Measurements from ENCODE around the gene EFR3B. TPM values are rescaled to one million over a fixed set of nuclear protein-coding genes. Genes with fewer than 3 reads are reported as not detected.

Gene EFR3B
- total RNA-seq, 1 experiment from 2014 or later, result 7.0 TPM

DNA sequence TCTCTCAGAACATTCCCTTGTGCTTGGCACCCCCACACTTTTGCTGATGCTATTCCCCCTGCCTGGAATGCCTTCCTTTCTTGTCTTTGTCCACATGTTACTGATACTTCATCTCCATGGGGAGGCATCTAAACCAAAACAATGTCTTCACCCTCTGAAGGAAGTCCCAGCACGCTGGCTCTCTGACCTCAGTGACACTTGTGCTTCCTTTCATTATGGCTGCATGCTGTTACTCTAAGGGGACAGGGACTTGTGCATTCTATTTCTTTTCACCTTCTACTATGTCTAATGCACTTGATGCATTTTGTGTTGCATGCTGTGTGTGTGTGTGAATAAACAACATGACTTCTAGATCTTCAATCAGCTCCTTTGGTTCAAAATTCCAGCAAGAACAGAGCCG is 24.6 kb downstream of the EFR3B start:
- Mint-ChIP-seq H3K27ac (no peak overlapping the region), H3K9me3 (no peaks in the 10 kb centered on the region; a peak in 1 of 5 replicates), H3K27me3 (ENCODE audit: low read depth) (peaks cover 1% of the 10 kb centered on the region; the same call in 1 of the 2 replicates), H3K4me1 (peaks cover 1 to 19% of the 10 kb centered on the region in 2 experiments), H3K4me3 (no peak overlapping the region), H3K36me3 (ENCODE audit: insufficient read depth in 1 of 3, low read depth in 3 of 3) (peaks cover 0 to 6% (median 0%) of the 10 kb centered on the region in 3 experiments; a peak in 1 of 7 replicates)
- Histone ChIP-seq H2BK12ac (ENCODE audit: insufficient read length, low read depth, low read length) (no peak overlapping the region), H3K23me2 (ENCODE audit: insufficient read length, low read depth, low read length, poor library complexity, severe bottlenecking) (no peaks in the 10 kb centered on the region), H3K79me1 (ENCODE audit: insufficient read depth, low read depth, low read length, poor library complexity, severe bottlenecking) (no peaks in the 10 kb centered on the region), H4K91ac (ENCODE audit: insufficient read length, low read depth, low read length) (no peak overlapping the region), H3K4me2 (ENCODE audit: insufficient read depth, insufficient read length, low read length) (no peak overlapping the region), H3K18ac (ENCODE audit: insufficient read length, low read depth, low read length) (no peak overlapping the region), H3K9me3 (ENCODE audit: control insufficient read depth, low read depth, low read length) (no peaks in the 10 kb centered on the region), H3K56ac (ENCODE audit: insufficient read length, low read depth, low read length) (no peak overlapping the region), H2AFZ (ENCODE audit: low read length) (no peak overlapping the region), H3K23ac (ENCODE audit: insufficient read length, low read depth, low read length) (no peak overlapping the region), H3K4me1 (ENCODE audit: insufficient read depth, low read length) (no peaks in the 10 kb centered on the region), H3K4ac (ENCODE audit: low read depth, low read length) (no peak overlapping the region), H2BK5ac (ENCODE audit: insufficient read length, low read length) (no peak overlapping the region), H4K20me1 (ENCODE audit: control insufficient read depth, insufficient read depth, insufficient read length) (no peaks in the 10 kb centered on the region), H3K79me2 (ENCODE audit: insufficient read depth, low read length) (no peaks in the 10 kb centered on the region), H3K27me3 (ENCODE audit: insufficient read depth, low read length) (no peaks in the 10 kb centered on the region), H2AK5ac (ENCODE audit: insufficient read length, low read length) (no peak overlapping the region), H4K8ac (replicated peaks; ENCODE audit: insufficient read length, low read depth, low read length) (no peak overlapping the region), H4K5ac (ENCODE audit: insufficient read length, low read depth, low read length) (no peak overlapping the region), H3T11ph (ENCODE audit: low read length) (no peak overlapping the region), H2BK15ac (ENCODE audit: low read depth, low read length) (no peak overlapping the region), H3K14ac (ENCODE audit: insufficient read depth, low read length) (no peak overlapping the region), H2BK120ac (ENCODE audit: low read depth, low read length, poor library complexity, severe bottlenecking) (no peak overlapping the region), H3K27ac (ENCODE audit: insufficient read length, low read depth, low read length) (no peak overlapping the region), H3K9ac (ENCODE audit: extremely low read depth, insufficient read length, low read length) (no peak overlapping the region), H2BK20ac (ENCODE audit: low read depth, low read length, poor library complexity, severe bottlenecking) (no peak overlapping the region)
- no CpG with 5 or more reads among the region's 2 CpGs for WGBS (ENCODE audit: extremely low coverage, insufficient read length, low lambda C conversion rate)
- DNase-seq, result no peak
- TF ChIP-seq, protein P1, sequence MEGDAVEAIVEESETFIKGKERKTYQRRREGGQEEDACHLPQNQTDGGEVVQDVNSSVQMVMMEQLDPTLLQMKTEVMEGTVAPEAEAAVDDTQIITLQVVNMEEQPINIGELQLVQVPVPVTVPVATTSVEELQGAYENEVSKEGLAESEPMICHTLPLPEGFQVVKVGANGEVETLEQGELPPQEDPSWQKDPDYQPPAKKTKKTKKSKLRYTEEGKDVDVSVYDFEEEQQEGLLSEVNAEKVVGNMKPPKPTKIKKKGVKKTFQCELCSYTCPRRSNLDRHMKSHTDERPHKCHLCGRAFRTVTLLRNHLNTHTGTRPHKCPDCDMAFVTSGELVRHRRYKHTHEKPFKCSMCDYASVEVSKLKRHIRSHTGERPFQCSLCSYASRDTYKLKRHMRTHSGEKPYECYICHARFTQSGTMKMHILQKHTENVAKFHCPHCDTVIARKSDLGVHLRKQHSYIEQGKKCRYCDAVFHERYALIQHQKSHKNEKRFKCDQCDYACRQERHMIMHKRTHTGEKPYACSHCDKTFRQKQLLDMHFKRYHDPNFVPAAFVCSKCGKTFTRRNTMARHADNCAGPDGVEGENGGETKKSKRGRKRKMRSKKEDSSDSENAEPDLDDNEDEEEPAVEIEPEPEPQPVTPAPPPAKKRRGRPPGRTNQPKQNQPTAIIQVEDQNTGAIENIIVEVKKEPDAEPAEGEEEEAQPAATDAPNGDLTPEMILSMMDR (conservative IDR thresholded peaks at IDR 0.05), result no peak
